ENCODE data around the gene PPP1R16B.

PPP1R16B gene

GRCh38 chr20:38862226-38862625 lies 56.7 kb downstream of the PPP1R16B start:
- DNase-seq (ENCODE audit: extremely low read depth, low read depth): no peak
- TF ChIP-seq CTCF (IDR thresholded peaks at IDR 0.05; ENCODE audit: low read depth, low read length): no peak

- DNase-seq (ENCODE audit: extremely low read depth, low read depth): no peak
- no peak for TF ChIP-seq CTCF (IDR thresholded peaks at IDR 0.05; ENCODE audit: low read depth, low read length)
These were observed 57.7 kb downstream of the PPP1R16B start for GRCh38 chr20:38863024-38863851.

GRCh38 chr20:38864662-38865061 lies 59.2 kb downstream of the PPP1R16B start:
- no peak for TF ChIP-seq CTCF (IDR thresholded peaks at IDR 0.05; ENCODE audit: low read depth, low read length)
- DNase-seq (ENCODE audit: extremely low read depth, low read depth): no peak

GRCh38 chr20:38866265-38867061 lies 61.0 kb downstream of the PPP1R16B start:
- TF ChIP-seq CTCF (IDR thresholded peaks at IDR 0.05; ENCODE audit: low read depth, low read length): no peak
- no peak for DNase-seq (ENCODE audit: extremely low read depth, low read depth)

GRCh38 chr20:38867062-38867359 lies 61.5 kb downstream of the PPP1R16B start:
- DNase-seq (ENCODE audit: extremely low read depth, low read depth): no peak
- TF ChIP-seq CTCF (IDR thresholded peaks at IDR 0.05; ENCODE audit: low read depth, low read length): no peak

- no peak for DNase-seq (ENCODE audit: extremely low read depth, low read depth)
- TF ChIP-seq CTCF (IDR thresholded peaks at IDR 0.05; ENCODE audit: low read depth, low read length): no peak
These were observed 65.4 kb downstream of the PPP1R16B start for GRCh38 chr20:38870733-38871559.

All from AG09319 (cell line).